ENCODE measurements around the gene KCNQ5.

Gene KCNQ5

DNA sequence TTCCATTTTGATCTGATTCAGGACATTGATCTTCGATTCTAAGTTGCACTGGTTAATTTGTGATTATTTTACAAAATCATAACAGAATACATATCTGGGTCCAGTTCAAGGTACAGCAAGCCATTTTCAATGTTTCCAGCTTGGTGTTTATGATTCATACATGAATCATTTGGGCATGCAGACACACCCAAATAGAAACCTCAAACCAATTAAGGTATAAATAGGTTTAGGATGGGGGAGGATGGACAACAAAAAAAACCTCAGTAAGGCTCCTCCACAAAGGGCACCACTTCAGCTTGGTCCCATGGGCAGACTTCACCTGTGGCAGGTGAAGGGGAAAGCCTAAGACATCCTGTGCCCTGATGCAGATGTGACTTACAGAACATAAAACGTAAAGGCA, 410.7 kb downstream of the KCNQ5 start:
- DNase-seq (ENCODE audit: low spot score), result no peak
- no peak for TF ChIP-seq CTCF (IDR thresholded peaks at IDR 0.05; ENCODE audit: extremely low read depth, missing control alignments)

DNA sequence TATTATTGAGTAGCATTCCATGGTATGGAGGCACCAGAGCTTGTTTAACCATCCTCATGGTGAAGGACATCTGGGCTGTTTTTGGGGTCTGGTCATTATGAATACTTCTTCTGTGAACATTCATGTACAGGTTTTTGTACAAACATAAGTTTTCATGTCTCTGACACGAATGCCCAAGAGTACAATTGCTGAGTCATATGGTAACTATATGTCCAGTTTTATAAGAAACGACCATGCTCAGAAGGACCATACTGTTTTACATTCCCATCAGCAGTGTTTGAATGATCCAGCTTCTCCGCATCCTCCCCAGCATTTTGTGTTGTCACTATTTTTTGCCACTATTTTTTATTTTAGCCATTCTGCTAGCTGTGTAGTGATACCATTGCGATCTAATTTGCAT, 414.8 kb downstream of the KCNQ5 start:
- no peak for TF ChIP-seq CTCF (IDR thresholded peaks at IDR 0.05; ENCODE audit: extremely low read depth, missing control alignments)
- no peak for DNase-seq (ENCODE audit: low spot score)

DNA sequence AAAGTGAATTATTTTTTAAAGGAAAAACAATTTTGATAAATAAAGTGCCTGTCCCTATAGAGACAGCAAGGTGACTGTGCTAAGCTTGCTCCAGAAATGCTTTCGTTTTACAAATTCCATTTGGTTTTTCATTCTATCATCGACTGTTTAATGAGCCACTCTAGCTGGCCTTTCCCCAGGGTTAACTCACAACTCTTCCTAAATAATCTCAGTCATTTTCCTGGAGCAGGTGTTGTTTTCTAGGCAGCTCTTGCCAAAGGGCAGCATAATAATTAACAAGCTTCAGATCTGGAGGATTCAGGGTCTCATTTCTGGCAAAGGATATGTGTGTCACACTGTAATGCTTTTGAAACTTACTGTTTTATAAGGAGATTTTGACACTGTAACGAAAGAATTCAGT, 419.2 kb downstream of the KCNQ5 start:
- no peak for TF ChIP-seq CTCF (IDR thresholded peaks at IDR 0.05; ENCODE audit: extremely low read depth, missing control alignments)
- no peak for DNase-seq (ENCODE audit: low spot score)

DNA sequence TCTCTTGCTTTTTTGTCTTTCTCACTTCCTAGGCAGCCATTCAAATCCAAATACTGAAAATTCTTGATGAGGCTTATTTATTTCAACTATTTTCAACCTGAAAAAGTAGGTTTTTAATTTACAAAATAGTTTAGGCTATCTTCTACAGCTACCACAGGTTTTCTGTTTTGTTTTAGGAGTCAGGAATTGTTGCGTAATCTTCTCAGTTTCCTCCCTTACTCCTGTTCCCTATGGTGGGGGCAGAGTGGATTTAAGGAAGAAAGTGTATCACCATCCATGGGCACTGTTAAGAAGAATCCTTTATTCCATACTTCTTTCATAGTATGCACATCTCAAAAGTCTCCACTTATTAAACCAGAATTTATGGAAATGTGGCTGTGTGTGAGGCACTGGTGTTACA, 421.0 kb downstream of the KCNQ5 start:
- TF ChIP-seq CTCF (IDR thresholded peaks at IDR 0.05; ENCODE audit: extremely low read depth, missing control alignments), result no peak
- no peak for DNase-seq (ENCODE audit: low spot score)

GRCh38 chr6:73043446-73043845, 421.6 kb downstream of the KCNQ5 start:
- no peak for DNase-seq (ENCODE audit: low spot score)
- no peak for TF ChIP-seq CTCF (IDR thresholded peaks at IDR 0.05; ENCODE audit: extremely low read depth, missing control alignments)

DNA sequence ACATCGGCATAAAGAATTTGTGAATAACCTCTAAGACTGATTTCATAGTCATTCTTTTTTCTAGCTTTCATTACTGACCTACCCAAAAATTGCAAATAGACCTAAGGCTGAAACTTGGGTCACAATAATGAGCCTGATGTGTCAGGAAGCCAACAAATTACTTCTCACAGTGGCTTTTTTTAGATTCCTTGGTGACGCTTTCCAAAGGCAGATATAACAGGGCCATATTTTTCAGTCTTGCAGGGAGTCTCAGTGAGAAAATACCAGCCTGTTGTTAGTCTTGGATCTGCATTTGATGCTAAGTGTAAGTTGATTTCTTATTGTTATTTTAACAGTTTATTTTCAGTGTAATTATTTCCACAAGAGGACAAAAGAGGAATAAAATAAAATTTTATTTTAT, 423.7 kb downstream of the KCNQ5 start:
- no peak for TF ChIP-seq CTCF (IDR thresholded peaks at IDR 0.05; ENCODE audit: extremely low read depth, missing control alignments)
- DNase-seq (ENCODE audit: low spot score), result no peak

- TF ChIP-seq CTCF (IDR thresholded peaks at IDR 0.05; ENCODE audit: extremely low read depth, missing control alignments), result no peak
These were observed 425.9 kb downstream of the KCNQ5 start for GRCh38 chr6:73047801-73048200.

More at GRCh38 chr6:73047801-73048200, 425.9 kb downstream of the KCNQ5 start:
- no peak for DNase-seq (ENCODE audit: low spot score)
